ENCODE data around the gene C15orf39.
"Not testable (repeated sequence)": the region's sequence is repeated elsewhere in the genome, so short reads cannot be mapped to it uniquely, and the experiment has no call there.

C15orf39 gene

GRCh38 chr15:75232826-75233503 lies 31.3 kb downstream of the C15orf39 start:
- no peak for DNase-seq

GRCh38 chr15:75233504-75234190 lies 32.0 kb downstream of the C15orf39 start:
- no peak for DNase-seq

- no peak for DNase-seq
Observed at GRCh38 chr15:75234191-75234810, 32.6 kb downstream of the C15orf39 start.

- DNase-seq, result no peak
Observed at GRCh38 chr15:75235051-75235673, 33.5 kb downstream of the C15orf39 start.

- DNase-seq, result no peak
Observed at GRCh38 chr15:75235760-75236729, 34.4 kb downstream of the C15orf39 start.

- no peak for DNase-seq
Observed at GRCh38 chr15:75237316-75237982, 35.8 kb downstream of the C15orf39 start.

- no peak for DNase-seq
Observed at GRCh38 chr15:75238150-75238549, 36.5 kb downstream of the C15orf39 start.

GRCh38 chr15:75245741-75246140 lies 44.1 kb downstream of the C15orf39 start:
- DNase-seq, result not testable (repeated sequence)

GRCh38 chr15:75248991-75249390 lies 47.3 kb downstream of the C15orf39 start:
- DNase-seq, result not testable (repeated sequence)

GRCh38 chr15:75249726-75250125 lies 48.0 kb downstream of the C15orf39 start:
- no peak for DNase-seq

- DNase-seq, result not testable (repeated sequence)
Observed at GRCh38 chr15:75251343-75251742, 49.7 kb downstream of the C15orf39 start.

- DNase-seq, result not testable (repeated sequence)
Observed at GRCh38 chr15:75252285-75252684, 50.6 kb downstream of the C15orf39 start.

- DNase-seq, result not testable (repeated sequence)
Observed at GRCh38 chr15:75258034-75258433, 56.4 kb downstream of the C15orf39 start, which contains the start of gene GOLGA6C. Gene GOLGA6C, plus strand, starts transcription at chr15:75258334. Its CDS starts 265 bp downstream, at chr15:75258599.

- DNase-seq, result not testable (repeated sequence)
Observed at GRCh38 chr15:75258620-75259343, 57.1 kb downstream of the C15orf39 start.

- not testable (repeated sequence) for DNase-seq
Observed at GRCh38 chr15:75259873-75260272, 58.2 kb downstream of the C15orf39 start.

Measured in DMS79 treated with DMSO at 0.1 percent for 48 hours (cell line).